DND-41 (cell line): ENCODE data around the gene NAXD.

ENCODE experiments used
- EZH2 ChIP-seq: IDR thresholded peaks from 3 replicates; pipeline ENCODE4 v1.6.1; 2012; ENCODE audit warnings: borderline replicate concordance, low read depth, mild to moderate bottlenecking, moderate library complexity, low read length, inconsistent platforms; ENCODE audit not compliant: severe bottlenecking
- TF ChIP-seq, protein P1 (sequence below): IDR thresholded peaks from 2 replicates; pipeline ENCODE4 v1.5.1; 2012; ENCODE audit warnings: borderline replicate concordance, low read length, moderate library complexity, mild to moderate bottlenecking; ENCODE audit not compliant: poor library complexity, severe bottlenecking; ENCODE audit errors: extremely low read depth

DNA sequence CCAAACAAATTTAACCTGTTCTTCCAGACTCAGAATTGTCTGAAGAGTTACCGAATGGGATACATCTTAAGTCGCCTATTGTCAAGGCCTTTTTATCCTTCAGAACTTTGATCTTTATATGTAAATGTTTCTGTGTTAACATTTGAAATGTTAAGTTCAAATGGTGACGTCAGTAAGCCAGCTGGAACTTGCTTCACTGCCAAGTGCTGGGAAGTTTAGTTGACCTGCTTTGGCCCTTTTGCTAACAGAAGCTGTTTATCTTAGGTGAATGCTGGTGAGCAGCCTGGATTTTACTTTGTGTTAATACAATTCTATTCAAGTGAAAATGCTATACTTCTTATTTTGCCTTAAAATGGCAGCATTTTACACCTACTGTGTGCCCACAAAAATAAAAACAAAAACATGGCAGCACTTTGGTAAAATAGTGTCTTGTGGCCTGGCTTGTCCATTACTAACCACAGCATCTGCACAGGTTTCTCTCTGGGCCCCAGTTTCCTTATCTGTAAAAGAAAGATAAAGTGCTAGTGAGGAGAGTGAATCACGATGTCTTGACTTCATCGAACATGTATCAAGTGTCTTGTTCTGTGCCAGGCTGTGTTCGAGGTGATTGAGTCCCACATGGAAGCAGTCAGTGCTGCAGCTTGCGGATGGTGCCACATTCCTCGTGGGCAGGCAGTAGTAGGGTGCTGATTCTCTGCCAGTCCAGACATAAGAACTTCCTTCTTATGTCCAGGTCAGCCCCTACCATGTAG, 2.2 kb downstream of the NAXD start:
- TF ChIP-seq, protein P1, sequence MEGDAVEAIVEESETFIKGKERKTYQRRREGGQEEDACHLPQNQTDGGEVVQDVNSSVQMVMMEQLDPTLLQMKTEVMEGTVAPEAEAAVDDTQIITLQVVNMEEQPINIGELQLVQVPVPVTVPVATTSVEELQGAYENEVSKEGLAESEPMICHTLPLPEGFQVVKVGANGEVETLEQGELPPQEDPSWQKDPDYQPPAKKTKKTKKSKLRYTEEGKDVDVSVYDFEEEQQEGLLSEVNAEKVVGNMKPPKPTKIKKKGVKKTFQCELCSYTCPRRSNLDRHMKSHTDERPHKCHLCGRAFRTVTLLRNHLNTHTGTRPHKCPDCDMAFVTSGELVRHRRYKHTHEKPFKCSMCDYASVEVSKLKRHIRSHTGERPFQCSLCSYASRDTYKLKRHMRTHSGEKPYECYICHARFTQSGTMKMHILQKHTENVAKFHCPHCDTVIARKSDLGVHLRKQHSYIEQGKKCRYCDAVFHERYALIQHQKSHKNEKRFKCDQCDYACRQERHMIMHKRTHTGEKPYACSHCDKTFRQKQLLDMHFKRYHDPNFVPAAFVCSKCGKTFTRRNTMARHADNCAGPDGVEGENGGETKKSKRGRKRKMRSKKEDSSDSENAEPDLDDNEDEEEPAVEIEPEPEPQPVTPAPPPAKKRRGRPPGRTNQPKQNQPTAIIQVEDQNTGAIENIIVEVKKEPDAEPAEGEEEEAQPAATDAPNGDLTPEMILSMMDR = no peak
- TF ChIP-seq EZH2 = no peak
